ENCODE measurements around the gene CCDC142.

DNA sequence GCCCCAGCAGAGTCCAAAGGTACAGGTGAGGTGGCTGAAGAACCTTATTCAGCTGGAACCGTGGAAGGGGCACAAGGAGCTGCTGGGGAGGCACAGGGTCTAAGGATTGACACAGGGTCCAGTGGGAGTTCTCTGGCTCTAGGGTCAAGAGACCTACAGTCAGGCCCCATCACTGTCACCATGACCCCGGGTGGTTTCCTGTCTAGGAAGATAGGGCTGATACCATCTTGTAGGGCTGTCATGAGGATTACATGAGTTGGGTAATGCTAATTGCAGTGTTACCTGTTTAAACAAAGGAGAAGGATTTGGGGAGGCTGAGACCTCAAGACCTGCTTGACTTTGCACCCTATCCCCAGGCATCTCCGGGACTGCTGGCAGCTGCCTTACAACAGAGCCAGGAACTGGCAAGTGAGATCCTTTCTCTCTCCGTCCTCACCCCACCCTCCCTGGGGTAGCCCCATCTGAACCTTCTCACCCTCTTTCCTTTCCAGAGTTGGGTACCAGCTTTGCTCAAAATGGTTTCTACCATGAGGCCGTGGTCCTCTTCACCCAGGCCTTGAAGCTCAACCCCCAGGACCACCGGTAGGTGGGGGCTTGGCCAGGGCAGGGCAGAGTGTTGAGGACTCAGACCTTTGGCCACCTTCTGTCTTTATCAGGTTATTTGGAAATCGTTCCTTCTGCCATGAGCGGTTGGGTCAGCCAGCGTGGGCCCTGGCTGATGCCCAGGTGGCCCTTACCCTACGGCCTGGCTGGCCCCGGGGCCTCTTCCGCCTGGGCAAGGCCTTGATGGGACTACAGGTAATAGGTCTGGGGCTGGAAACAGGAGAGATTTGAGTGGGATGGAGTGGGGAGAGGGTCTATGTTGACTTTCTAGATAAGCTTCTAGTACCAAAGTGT is 9.1 kb upstream of the CCDC142 start:
- TF ChIP-seq, protein P1, sequence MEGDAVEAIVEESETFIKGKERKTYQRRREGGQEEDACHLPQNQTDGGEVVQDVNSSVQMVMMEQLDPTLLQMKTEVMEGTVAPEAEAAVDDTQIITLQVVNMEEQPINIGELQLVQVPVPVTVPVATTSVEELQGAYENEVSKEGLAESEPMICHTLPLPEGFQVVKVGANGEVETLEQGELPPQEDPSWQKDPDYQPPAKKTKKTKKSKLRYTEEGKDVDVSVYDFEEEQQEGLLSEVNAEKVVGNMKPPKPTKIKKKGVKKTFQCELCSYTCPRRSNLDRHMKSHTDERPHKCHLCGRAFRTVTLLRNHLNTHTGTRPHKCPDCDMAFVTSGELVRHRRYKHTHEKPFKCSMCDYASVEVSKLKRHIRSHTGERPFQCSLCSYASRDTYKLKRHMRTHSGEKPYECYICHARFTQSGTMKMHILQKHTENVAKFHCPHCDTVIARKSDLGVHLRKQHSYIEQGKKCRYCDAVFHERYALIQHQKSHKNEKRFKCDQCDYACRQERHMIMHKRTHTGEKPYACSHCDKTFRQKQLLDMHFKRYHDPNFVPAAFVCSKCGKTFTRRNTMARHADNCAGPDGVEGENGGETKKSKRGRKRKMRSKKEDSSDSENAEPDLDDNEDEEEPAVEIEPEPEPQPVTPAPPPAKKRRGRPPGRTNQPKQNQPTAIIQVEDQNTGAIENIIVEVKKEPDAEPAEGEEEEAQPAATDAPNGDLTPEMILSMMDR (conservative IDR thresholded peaks at IDR 0.05): no peak
- no peak for TF ChIP-seq EZH2 (IDR thresholded peaks at IDR 0.05; ENCODE audit: low read depth)
